T47D (cell line): ENCODE measurements around the gene PYDC2.

Experiments
- DNase-seq, 2 experiments: peaks; one replicate each; pipeline versions ENCODE4 v3.0.0 to v3.0.0-alpha.2; 2011 to 2012; ENCODE audit warnings: low read depth in 1 of 2, low spot score in 1 of 2
- JUND ChIP-seq: IDR thresholded peaks from 2 replicates; pipeline ENCODE4 v1.6.1; 2012; ENCODE audit warnings: low read depth
- in situ Hi-C: cut with HindIII; loops from 2 replicates; pipeline ENCODE4 v1.10.0; 2016; ENCODE audit warnings: low sequenced_read_pairs, low pct_unique_long_range_greater_than_20kb

The PYDC2 gene

GRCh38 chr3:191461113-191461595 lies at the start of gene PYDC2:
Gene PYDC2 (plus strand): TSS chr3:191461163. CDS start chr3:191461163, 0 bp downstream.
- no peak for TF ChIP-seq JUND
- DNase-seq: no peak
- in situ Hi-C loops: no loop called here

GRCh38 chr3:191412759-191413158 lies 48.2 kb upstream of the PYDC2 start:
- no peak for TF ChIP-seq JUND
- no peak for DNase-seq
- in situ Hi-C loops: no loop called here

- TF ChIP-seq JUND: no peak
- no peak for DNase-seq
- in situ Hi-C loops: no loop called here
Observed at GRCh38 chr3:191414286-191414685, 46.7 kb upstream of the PYDC2 start.

- DNase-seq: no peak
- TF ChIP-seq JUND: no peak
- in situ Hi-C loops: no loop called here
Observed at GRCh38 chr3:191414732-191415131, 46.2 kb upstream of the PYDC2 start.

- no peak for TF ChIP-seq JUND
- no peak for DNase-seq
- in situ Hi-C loops: no loop called here
Observed at GRCh38 chr3:191415566-191415965, 45.4 kb upstream of the PYDC2 start.

- in situ Hi-C loops: no loop called here
- no peak for DNase-seq
- no peak for TF ChIP-seq JUND
Observed at GRCh38 chr3:191417457-191417729, 43.6 kb upstream of the PYDC2 start.

- no peak for TF ChIP-seq JUND
- DNase-seq: no peak
- in situ Hi-C loops: no loop called here
Observed at GRCh38 chr3:191420771-191421170, 40.2 kb upstream of the PYDC2 start.

- in situ Hi-C loops: no loop called here
- DNase-seq: no peak
- no peak for TF ChIP-seq JUND
Observed at GRCh38 chr3:191424881-191425280, 36.1 kb upstream of the PYDC2 start.

- no peak for TF ChIP-seq JUND
- peak in 1 of 2 experiments; percentile 54 for DNase-seq
- in situ Hi-C loops: no loop called here
Observed at GRCh38 chr3:191425322-191425734, 35.6 kb upstream of the PYDC2 start.

GRCh38 chr3:191426311-191426710 lies 34.7 kb upstream of the PYDC2 start:
- TF ChIP-seq JUND: no peak
- DNase-seq: no peak
- in situ Hi-C loops: no loop called here

GRCh38 chr3:191428177-191428576 lies 32.8 kb upstream of the PYDC2 start:
- no peak for TF ChIP-seq JUND
- in situ Hi-C loops: no loop called here
- DNase-seq: no peak

GRCh38 chr3:191430103-191430502 lies 30.9 kb upstream of the PYDC2 start:
- no peak for DNase-seq
- in situ Hi-C loops: no loop called here
- TF ChIP-seq JUND: no peak

GRCh38 chr3:191431160-191431822 lies 29.7 kb upstream of the PYDC2 start:
- in situ Hi-C loops: no loop called here
- TF ChIP-seq JUND: no peak
- DNase-seq: no peak

GRCh38 chr3:191432162-191432561 lies 28.8 kb upstream of the PYDC2 start:
- in situ Hi-C loops: no loop called here
- no peak for TF ChIP-seq JUND
- DNase-seq: no peak
